Progenitor cell of endocrine pancreas (in vitro differentiated cells): ENCODE measurements around the gene HECTD4. TPM values are rescaled to one million over a fixed set of nuclear protein-coding genes. Genes with fewer than 3 reads are reported as not detected.
A peak's percentile ranks its signal among the peaks of the same experiment; 100 is the strongest.

Experiments used
- DNase-seq: peaks from one replicate; pipeline ENCODE4 v3.0.0; 2021; ENCODE audit warnings: low spot score; ENCODE audit not compliant: unreplicated experiment
- H3K27ac Mint-ChIP-seq: 2 replicates; pipeline ENCODE4 v1.8.0; 2021; ENCODE audit warnings: mild to moderate bottlenecking, moderate library complexity, mixed read lengths
- H3K27me3 Mint-ChIP-seq: 2 replicates; pipeline ENCODE4 v1.8.0; 2021; ENCODE audit warnings: mixed read lengths
- H3K36me3 Mint-ChIP-seq: 2 replicates; pipeline ENCODE4 v1.8.0; 2022; ENCODE audit warnings: mixed read lengths; ENCODE audit not compliant: insufficient read depth
- H3K4me1 Mint-ChIP-seq: 2 replicates; pipeline ENCODE4 v1.8.0; 2021; ENCODE audit warnings: low read depth, mixed read lengths
- H3K4me3 Mint-ChIP-seq: 2 replicates; pipeline ENCODE4 v1.8.0; 2021; ENCODE audit warnings: low read depth, mild to moderate bottlenecking, moderate library complexity, mixed read lengths
- H3K9me3 Mint-ChIP-seq: 2 replicates; pipeline ENCODE4 v1.8.0; 2021; ENCODE audit warnings: low read depth, mixed read lengths
- total RNA-seq: library from RNA; stranded (reverse); gene quantifications from 2 replicates; pipeline ENCODE4 v1.2.1, GENCODE V29; 2021
- TF ChIP-seq, protein P1 (sequence below): fragments of 200-600 bp; sonication (generic); IDR thresholded peaks from one replicate; pipeline ENCODE4 v1.5.0; 2021; ENCODE audit warnings: antibody characterized with exemption, mild to moderate bottlenecking; ENCODE audit not compliant: unreplicated experiment

HECTD4 gene
- total RNA-seq, 1 donor from 2014 or later, result 86.7 TPM

DNA sequence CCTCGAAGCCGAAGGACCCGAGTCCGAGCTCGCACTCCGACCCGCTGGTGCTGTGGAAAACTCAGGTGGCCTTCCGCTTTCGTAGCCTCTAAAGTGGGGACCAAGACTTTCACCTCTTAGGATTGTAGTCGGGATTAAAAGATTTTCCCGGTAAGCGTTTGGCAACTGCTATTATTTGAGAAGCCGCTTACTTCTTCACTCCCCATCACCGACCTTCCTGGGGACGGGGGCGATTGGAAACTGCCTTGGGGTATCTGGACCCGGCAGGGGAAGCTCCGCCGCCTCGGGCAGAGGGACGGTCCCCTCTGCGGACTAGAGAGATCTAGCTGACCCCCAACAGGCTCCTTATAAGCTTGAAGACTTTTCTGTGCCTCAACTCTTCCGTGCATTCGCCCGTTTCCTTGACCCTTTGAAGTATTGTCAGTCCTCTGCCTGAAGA is 256.2 kb downstream of the HECTD4 start:
- H3K36me3 Mint-ChIP-seq, result no peaks in the 10 kb centered on the region
- H3K27me3 Mint-ChIP-seq, result no peaks in the 10 kb centered on the region
- H3K4me3 Mint-ChIP-seq, result peak overlapping the region; percentile 86
- no peaks in the 10 kb centered on the region for H3K9me3 Mint-ChIP-seq
- no peak for DNase-seq
- H3K4me1 Mint-ChIP-seq, result peaks cover 20% of the 10 kb centered on the region
- H3K27ac Mint-ChIP-seq, result peak overlapping the region; percentile 52
- TF ChIP-seq, protein P1, sequence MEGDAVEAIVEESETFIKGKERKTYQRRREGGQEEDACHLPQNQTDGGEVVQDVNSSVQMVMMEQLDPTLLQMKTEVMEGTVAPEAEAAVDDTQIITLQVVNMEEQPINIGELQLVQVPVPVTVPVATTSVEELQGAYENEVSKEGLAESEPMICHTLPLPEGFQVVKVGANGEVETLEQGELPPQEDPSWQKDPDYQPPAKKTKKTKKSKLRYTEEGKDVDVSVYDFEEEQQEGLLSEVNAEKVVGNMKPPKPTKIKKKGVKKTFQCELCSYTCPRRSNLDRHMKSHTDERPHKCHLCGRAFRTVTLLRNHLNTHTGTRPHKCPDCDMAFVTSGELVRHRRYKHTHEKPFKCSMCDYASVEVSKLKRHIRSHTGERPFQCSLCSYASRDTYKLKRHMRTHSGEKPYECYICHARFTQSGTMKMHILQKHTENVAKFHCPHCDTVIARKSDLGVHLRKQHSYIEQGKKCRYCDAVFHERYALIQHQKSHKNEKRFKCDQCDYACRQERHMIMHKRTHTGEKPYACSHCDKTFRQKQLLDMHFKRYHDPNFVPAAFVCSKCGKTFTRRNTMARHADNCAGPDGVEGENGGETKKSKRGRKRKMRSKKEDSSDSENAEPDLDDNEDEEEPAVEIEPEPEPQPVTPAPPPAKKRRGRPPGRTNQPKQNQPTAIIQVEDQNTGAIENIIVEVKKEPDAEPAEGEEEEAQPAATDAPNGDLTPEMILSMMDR, result no peak

DNA sequence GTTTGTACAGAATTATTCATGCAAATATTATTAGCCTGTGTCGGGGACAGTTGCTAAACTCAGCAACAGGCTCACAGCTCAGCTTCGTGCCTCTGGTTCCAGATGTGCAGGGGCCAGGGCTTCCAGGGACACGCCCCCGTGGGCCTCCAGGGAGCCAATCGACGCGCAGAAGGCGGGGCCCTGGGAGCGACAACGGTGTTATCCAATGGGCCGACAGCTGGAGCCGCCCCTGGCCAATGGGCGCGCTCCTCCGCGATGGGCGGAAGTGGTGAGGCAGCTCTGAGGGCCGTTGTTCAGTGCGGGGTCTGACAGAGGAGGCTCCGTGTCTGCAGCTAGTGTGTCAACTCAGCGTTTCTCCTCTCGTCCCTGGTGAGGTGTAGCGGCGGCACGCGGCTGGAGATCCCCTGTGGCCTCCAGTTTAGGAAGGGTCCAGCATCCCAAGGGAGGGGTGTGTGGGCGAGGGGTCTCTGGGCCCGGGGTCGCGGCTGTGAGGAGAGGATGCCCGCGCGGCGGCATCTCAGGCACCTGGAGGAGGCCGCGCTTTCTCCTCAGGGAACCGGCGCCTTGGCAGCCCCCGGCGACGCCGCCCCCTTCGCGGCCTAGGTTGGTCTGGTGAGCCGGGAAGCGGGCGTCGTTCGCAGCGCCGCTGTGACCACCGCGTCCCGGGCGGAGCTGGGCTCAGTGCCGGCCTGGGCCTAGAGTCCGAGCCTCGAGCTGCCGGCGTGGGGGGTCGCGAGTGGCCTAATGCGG is 256.8 kb downstream of the HECTD4 start, which contains the start of gene TRAFD1:
TSS of gene TRAFD1 (plus strand) at position 311 of the 750 bp plus-strand sequence. CDS start 4,963 bp downstream, outside the sequence.
- peak within 1 kb of the TSS; percentile 86 for H3K4me3 Mint-ChIP-seq
- no peaks in the 10 kb centered on the region for H3K36me3 Mint-ChIP-seq
- no peaks in the 10 kb centered on the region for H3K9me3 Mint-ChIP-seq
- TF ChIP-seq, protein P1, result no peak
- H3K27ac Mint-ChIP-seq, result peak within 1 kb of the TSS; percentile 90
- H3K27me3 Mint-ChIP-seq, result no peaks in the 10 kb centered on the region
- H3K4me1 Mint-ChIP-seq, result peaks cover 20% of the 10 kb centered on the region
- peak; percentile 98 for DNase-seq

DNA sequence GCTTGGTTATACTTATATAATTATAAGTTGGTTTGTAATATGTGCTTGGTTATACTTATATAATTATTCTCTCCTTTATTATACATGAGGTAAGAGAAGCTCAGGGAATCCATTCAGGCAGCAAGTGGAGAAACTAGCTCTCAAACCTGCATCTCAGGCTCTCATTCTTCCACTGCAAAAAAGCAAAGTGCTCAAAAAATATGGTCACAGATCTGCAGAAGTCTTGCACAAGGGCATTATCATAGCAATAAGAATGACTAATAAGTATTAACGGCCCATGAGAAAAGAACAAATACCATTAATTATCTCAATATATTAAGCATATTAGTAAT is 257.3 kb downstream of the HECTD4 start:
- H3K4me1 Mint-ChIP-seq, result peaks cover 20% of the 10 kb centered on the region
- TF ChIP-seq, protein P1, result no peak
- H3K4me3 Mint-ChIP-seq, result peak overlapping the region; percentile 86
- no peak overlapping the region for H3K27ac Mint-ChIP-seq
- H3K27me3 Mint-ChIP-seq, result no peaks in the 10 kb centered on the region
- no peak for DNase-seq
- H3K9me3 Mint-ChIP-seq, result no peaks in the 10 kb centered on the region
- no peaks in the 10 kb centered on the region for H3K36me3 Mint-ChIP-seq

DNA sequence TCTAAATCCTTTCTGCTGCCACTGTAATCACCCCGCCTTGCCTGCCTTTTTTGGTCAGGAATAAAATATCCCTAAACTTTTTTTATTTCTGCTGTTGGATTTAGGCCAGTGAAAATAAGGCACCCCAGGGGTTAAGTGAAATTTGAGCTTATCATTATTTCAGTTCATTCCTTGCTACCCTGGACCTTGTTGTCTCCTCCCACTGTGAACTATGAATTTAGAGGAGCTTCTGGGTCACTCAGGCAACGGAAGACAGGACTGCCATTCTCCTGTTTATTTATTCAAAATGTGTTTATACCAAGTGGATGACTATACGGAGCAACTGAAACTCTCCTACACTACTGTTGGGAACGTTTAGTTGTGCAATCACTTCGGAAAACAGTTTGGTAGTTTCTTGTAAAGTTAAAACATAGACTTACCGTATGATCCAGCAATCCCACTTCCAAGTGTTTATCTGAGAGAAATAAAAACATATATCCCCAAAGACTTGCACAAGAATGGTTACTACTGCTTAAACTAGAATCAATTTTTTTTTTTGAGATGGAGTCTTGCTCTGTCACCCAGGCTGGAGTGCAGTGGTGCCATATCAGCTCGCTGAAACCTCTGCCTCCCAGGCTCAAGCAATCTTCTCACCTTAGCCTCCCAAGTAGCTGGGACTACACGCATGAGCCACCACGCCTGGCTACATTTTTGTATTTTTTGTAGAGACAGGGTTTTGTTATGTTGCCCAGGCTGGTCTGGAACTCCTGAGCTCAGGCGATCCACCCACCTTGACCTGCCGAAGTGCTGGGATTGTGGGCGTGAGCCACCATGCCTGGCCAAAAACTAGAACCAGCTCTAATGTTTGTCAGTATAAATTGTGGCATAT is 259.2 kb downstream of the HECTD4 start:
- Mint-ChIP-seq H3K27me3 (no peaks in the 10 kb centered on the region), H3K4me3 (no peak overlapping the region), H3K9me3 (no peaks in the 10 kb centered on the region), H3K27ac (no peak overlapping the region), H3K4me1 (peaks cover 20% of the 10 kb centered on the region), H3K36me3 (no peaks in the 10 kb centered on the region)
- TF ChIP-seq, protein P1, result no peak
- no peak for DNase-seq

DNA sequence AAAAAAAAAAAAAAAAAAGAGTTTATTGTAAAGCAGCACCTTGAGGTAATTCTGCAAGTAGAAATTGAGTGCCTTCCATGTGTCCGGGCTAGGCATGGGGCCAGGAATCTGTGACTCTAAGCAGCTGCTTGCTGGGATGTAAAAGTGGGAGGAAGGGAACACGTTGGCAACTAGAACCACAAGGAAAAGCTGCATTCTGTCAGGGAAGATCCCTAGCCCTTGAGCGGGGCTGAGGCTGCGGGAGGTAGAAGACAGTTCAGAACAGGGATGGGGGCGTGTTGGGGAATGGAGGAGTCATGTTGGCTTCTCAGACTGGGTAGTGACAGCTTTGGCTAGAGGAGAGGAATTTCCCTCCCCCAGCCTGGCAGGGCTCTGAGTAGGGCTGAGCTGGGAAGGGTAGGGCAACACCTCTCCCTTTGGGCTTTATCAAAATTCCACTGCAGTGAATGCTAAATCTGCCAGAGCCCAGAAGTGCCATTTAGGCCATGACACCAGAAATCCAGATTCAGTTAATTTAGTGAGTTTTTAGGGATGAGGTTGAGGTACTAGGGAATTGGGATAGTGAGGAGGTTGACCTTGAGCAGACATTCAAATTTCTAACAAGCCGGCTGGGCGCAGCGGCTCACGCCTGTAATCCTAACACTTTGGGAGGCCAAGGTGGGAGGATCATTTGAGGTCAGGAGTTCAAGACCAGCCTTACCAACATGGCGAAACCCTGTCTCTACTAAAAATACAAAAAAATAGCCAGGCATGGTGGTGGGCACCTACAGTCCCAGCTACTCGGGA is 260.3 kb downstream of the HECTD4 start:
- Mint-ChIP-seq H3K27me3 (no peaks in the 10 kb centered on the region), H3K4me3 (no peak overlapping the region), H3K9me3 (no peaks in the 10 kb centered on the region), H3K36me3 (no peaks in the 10 kb centered on the region), H3K27ac (no peak overlapping the region), H3K4me1 (peaks cover 20% of the 10 kb centered on the region)
- TF ChIP-seq, protein P1, result no peak
- no peak for DNase-seq
